Testis (tissue), 2 donors: ENCODE measurements around the gene TOLLIP.

Experiments
- CTCF ChIP-seq, 3 experiments: fragments of 450-650 bp in 2 of 3; fragments of 200-600 bp in 1 of 3; sonication (generic) in 1 of 3; IDR thresholded peaks; one replicate each; pipeline ENCODE4 v1.5.1; 2016 to 2019; ENCODE audit warnings: antibody characterized with exemption in 3 of 3, mild to moderate bottlenecking in 2 of 3, moderate library complexity in 1 of 3
- POLR2A ChIP-seq: fragments of 450-650 bp; IDR thresholded peaks from one replicate; pipeline ENCODE4 v1.6.1; 2017; ENCODE audit warnings: antibody characterized with exemption, mild to moderate bottlenecking, moderate library complexity

- TF ChIP-seq CTCF (IDR thresholded peaks at IDR 0.05): no peak
- no peak for TF ChIP-seq POLR2A
These were observed 33.2 kb downstream of the TOLLIP start for GRCh38 chr11:1276041-1276790.
